Spleen (tissue), 7 donors: ENCODE results near the gene BCL7A.

ENCODE experiments used
- POLR2A ChIP-seq, 3 donors: fragments of 450-650 bp; IDR thresholded peaks; one replicate each; pipeline ENCODE4 v1.5.1; 2017; ENCODE audit warnings: antibody characterized with exemption in 3 of 3, mild to moderate bottlenecking in 1 of 3
- POLR2AphosphoS5 ChIP-seq, 3 donors: sonication (generic); formaldehyde crosslinking; IDR thresholded peaks; one replicate each; pipeline ENCODE4 v1.5.1; 2017; ENCODE audit warnings: antibody characterized with exemption in 3 of 3
- TF ChIP-seq, protein P1 (sequence below), 11 experiments: fragments of 200-600 bp in 7 of 11; fragments of 450-650 bp in 4 of 11; sonication (generic) in 4 of 11; IDR thresholded peaks in 8 of 11; conservative IDR thresholded peaks in 3 of 11; 1 replicate in 7 of 11; 2 replicates in 4 of 11; pipeline versions ENCODE4 v1.4.0 to v1.8.0; 2016 to 2021; ENCODE audit warnings: antibody characterized with exemption in 11 of 11, inconsistent platforms in 4 of 11, mild to moderate bottlenecking in 1 of 11
- donor health status: DM: no; HTN: no; CAD: no; lungs with moderate emphysema.
- donor health status: DM: no; HTN: no; CAD: no.
- donor health status: DM: no; HTN: no; CAD: no.

DNA sequence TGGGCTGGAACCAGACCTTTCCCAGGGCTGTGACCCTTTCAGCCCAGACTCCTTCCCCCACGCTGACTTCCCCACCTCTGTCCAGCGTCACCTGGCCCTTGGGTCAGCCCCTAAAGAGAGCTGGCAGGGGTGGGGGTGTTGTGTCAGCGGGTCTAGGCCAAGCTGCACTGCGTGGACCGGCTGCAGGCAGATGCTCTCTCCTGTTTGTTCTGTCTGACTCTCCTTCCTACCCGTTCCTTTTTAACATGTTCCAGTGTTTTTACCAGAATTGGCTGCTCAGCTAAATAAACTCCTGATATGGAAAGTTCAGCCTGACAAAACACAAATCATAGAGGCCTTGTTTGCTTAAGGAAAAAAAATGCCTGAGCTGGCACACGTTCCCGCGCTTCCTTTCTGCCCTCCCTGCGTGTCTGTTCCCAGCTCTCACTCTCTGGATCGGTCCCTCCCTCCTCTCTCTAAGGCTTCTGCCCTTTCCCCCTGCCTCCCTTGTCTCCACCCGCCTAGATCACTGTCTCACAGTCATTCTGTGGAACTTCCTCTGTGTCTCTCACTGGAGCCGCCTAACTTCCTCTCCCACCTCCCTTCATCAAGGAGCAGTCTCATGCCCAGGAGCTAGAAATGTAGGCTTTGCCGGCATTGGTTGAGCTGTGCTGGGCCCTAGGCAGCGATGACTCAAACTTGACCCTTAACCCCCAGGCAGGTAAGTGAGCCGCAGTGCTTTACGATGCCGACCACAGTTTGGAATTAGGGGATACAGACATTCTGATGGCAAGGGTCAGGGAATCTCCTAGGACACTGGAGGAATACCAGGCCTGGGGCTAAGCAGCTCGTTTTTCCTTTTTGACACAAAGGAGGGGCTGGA is 41.4 kb downstream of the BCL7A start:
- TF ChIP-seq POLR2A (IDR thresholded peaks at IDR 0.05) (no peak), POLR2AphosphoS5 (IDR thresholded peaks at IDR 0.05) (peak; percentile 39 to 61 (median 44))
- TF ChIP-seq, protein P1, sequence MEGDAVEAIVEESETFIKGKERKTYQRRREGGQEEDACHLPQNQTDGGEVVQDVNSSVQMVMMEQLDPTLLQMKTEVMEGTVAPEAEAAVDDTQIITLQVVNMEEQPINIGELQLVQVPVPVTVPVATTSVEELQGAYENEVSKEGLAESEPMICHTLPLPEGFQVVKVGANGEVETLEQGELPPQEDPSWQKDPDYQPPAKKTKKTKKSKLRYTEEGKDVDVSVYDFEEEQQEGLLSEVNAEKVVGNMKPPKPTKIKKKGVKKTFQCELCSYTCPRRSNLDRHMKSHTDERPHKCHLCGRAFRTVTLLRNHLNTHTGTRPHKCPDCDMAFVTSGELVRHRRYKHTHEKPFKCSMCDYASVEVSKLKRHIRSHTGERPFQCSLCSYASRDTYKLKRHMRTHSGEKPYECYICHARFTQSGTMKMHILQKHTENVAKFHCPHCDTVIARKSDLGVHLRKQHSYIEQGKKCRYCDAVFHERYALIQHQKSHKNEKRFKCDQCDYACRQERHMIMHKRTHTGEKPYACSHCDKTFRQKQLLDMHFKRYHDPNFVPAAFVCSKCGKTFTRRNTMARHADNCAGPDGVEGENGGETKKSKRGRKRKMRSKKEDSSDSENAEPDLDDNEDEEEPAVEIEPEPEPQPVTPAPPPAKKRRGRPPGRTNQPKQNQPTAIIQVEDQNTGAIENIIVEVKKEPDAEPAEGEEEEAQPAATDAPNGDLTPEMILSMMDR (IDR thresholded peaks at IDR 0.05 in 8 of 11, conservative IDR thresholded peaks at IDR 0.05 in 3 of 11), result no peak
